GM12878 (cell line): ENCODE data around the gene HLA-DQB1. TPM values are rescaled to one million over a fixed set of nuclear protein-coding genes. Genes with fewer than 3 reads are reported as not detected.

Experiments
- ATAC-seq: fragments of 200-7000 bp; cut with Tn5 transposase; 3 replicates; pipeline ENCODE4 v1.9.1; 2020; ENCODE audit warnings: mild to moderate bottlenecking, moderate library complexity
- BruUV-seq: library from RNA; stranded (reverse); fragments of 400-500 nt; replicated peaks from 2 replicates; lab custom pipeline; 2021; lab: Mats Ljungman, UMichigan
- CTCF ChIA-PET: fragments of 300-600 bp; sonication (Branson Sonifier 250); formaldehyde crosslinking; extraction: SDS; loops from one replicate; lab custom pipeline; 2021; ENCODE audit warnings: inconsistent platforms; lab: Yijun Ruan, JAX
- POLR2A ChIA-PET: fragments of 350-600 bp; formaldehyde crosslinking; extraction: SDS; loops from one replicate; lab custom pipeline; 2021; ENCODE audit warnings: inconsistent platforms; lab: Charles Lee
- RAD21 ChIA-PET: fragments of 300-600 bp; sonication (Branson Sonifier 250); formaldehyde crosslinking; loops from one replicate; lab custom pipeline; 2023; ENCODE audit warnings: antibody characterized with exemption; ENCODE audit not compliant: unreplicated experiment; lab: Charles Lee
- SMC1A ChIA-PET: fragments of 300-600 bp; sonication (Branson Sonifier 250); formaldehyde crosslinking; loops from one replicate; lab custom pipeline; 2023; ENCODE audit not compliant: unreplicated experiment, uncharacterized antibody; lab: Charles Lee
- DNase-seq: peaks from one replicate; pipeline ENCODE4 v3.0.0-alpha.2; 2011; ENCODE audit warnings: low read depth, low spot score
- FAIRE-seq: peaks from 3 replicates; lab custom pipeline; 2011; peaks lifted over from hg19 to GRCh38; lab: Jason Lieb, UNC
- H2AFZ ChIP-seq: 2 replicates; pipeline ENCODE4 v1.6.0; 2011; ENCODE audit warnings: low read depth, low read length, control low read depth; ENCODE audit not compliant: control insufficient read depth
- H3K27ac ChIP-seq: 2 replicates; pipeline ENCODE4 v1.5.1; 2011; ENCODE audit warnings: control low read depth; ENCODE audit not compliant: control insufficient read depth, insufficient read depth
- H3K27me3 ChIP-seq, 2 experiments: replicated peaks in 1 of 2; 2 replicates each; pipeline versions ENCODE4 v1.6.0 to v1.6.1; 2011; ENCODE audit warnings: low read length in 1 of 2; ENCODE audit not compliant: control insufficient read depth in 2 of 2, insufficient read depth in 2 of 2
- H3K36me3 ChIP-seq, 2 experiments: 2 replicates each; pipeline ENCODE4 v1.5.1; 2011; ENCODE audit warnings: low read length in 1 of 2; ENCODE audit not compliant: control insufficient read depth in 2 of 2, insufficient read depth in 2 of 2
- H3K4me1 ChIP-seq: 2 replicates; pipeline ENCODE4 v1.6.1; 2011; ENCODE audit warnings: mild to moderate bottlenecking, low read length, moderate library complexity, mixed read lengths; ENCODE audit not compliant: control insufficient read depth, insufficient read depth
- H3K4me2 ChIP-seq: 2 replicates; pipeline ENCODE4 v1.6.0; 2011; ENCODE audit warnings: control low read depth; ENCODE audit not compliant: control insufficient read depth, insufficient read depth
- H3K4me3 ChIP-seq: fragments of 200-600 bp; sonication (generic); 2 replicates; pipeline ENCODE4 v1.5.1; 2016
- H3K79me2 ChIP-seq: 2 replicates; pipeline ENCODE4 v1.6.0; 2011; ENCODE audit warnings: low read length; ENCODE audit not compliant: control insufficient read depth, insufficient read depth
- H3K9ac ChIP-seq: 2 replicates; pipeline ENCODE4 v1.8.0; 2011; ENCODE audit warnings: low read length, control low read depth, mixed read lengths; ENCODE audit not compliant: control insufficient read depth, insufficient read depth
- H3K9me3 ChIP-seq: replicated peaks from 3 replicates; pipeline ENCODE4 v1.5.1; 2011; ENCODE audit warnings: mild to moderate bottlenecking, low read length; ENCODE audit not compliant: control insufficient read depth, insufficient read depth
- H4K20me1 ChIP-seq: 2 replicates; pipeline ENCODE4 v1.6.0; 2011; ENCODE audit not compliant: control insufficient read depth, insufficient read depth
- HCFC1 ChIP-seq: fragments of 150-350 bp; IDR thresholded peaks from 2 replicates; pipeline ENCODE4 v1.6.1; 2014; ENCODE audit warnings: low read length
- HSF1 ChIP-seq: fragments of 150-350 bp; IDR thresholded peaks from 2 replicates; pipeline ENCODE4 v1.6.1; 2014; ENCODE audit warnings: mild to moderate bottlenecking, low read depth, low read length
- IKZF2 ChIP-seq, 2 experiments: fragments of 450-650 bp; IDR thresholded peaks; 2 replicates each; pipeline ENCODE4 v1.6.1; 2017; ENCODE audit warnings: mild to moderate bottlenecking in 2 of 2, moderate library complexity in 2 of 2
- MLLT1 ChIP-seq: fragments of 450-650 bp; IDR thresholded peaks from 2 replicates; pipeline ENCODE4 v1.6.1; 2016; ENCODE audit warnings: mild to moderate bottlenecking
- POLR2AphosphoS5 ChIP-seq: IDR thresholded peaks from 2 replicates; pipeline ENCODE4 v1.6.1; 2011; ENCODE audit warnings: mild to moderate bottlenecking, low read length, inconsistent platforms
- RUNX3 ChIP-seq: IDR thresholded peaks from 2 replicates; pipeline ENCODE4 v1.6.1; 2012; ENCODE audit warnings: low read length, inconsistent platforms
- SP1 ChIP-seq: IDR thresholded peaks from one replicate; pipeline ENCODE4 v1.6.1; 2011; ENCODE audit warnings: low read depth, low read length
- SUZ12 ChIP-seq: fragments of 200-600 bp; sonication (generic); IDR thresholded peaks from one replicate; pipeline ENCODE4 v1.6.1; 2018; ENCODE audit warnings: antibody characterized with exemption, mild to moderate bottlenecking; ENCODE audit not compliant: unreplicated experiment
- ZBTB4 ChIP-seq: fragments of 450-650 bp; formaldehyde crosslinking; IDR thresholded peaks from 2 replicates; pipeline ENCODE4 v1.4.0; 2022; ENCODE audit warnings: mild to moderate bottlenecking, moderate library complexity
- ZBTB40 ChIP-seq: fragments of 450-650 bp; IDR thresholded peaks from 2 replicates; pipeline ENCODE4 v1.6.1; 2016; ENCODE audit warnings: mild to moderate bottlenecking, moderate library complexity, borderline replicate concordance
- ZNF274 ChIP-seq: IDR thresholded peaks from one replicate; pipeline ENCODE4 v1.8.0; 2011; ENCODE audit not compliant: insufficient read length, insufficient read depth
- ZNF384 ChIP-seq: IDR thresholded peaks from 2 replicates; pipeline ENCODE4 v1.6.1; 2012; ENCODE audit warnings: low read depth, mild to moderate bottlenecking, low read length, improper control_type of control experiment, borderline replicate concordance
- WGBS: methylation state at CpG from one replicate; pipeline ENCODE4 v1.1.6; 2016; ENCODE audit warnings: low lambda C conversion rate; ENCODE audit not compliant: insufficient replicate concordance, insufficient coverage; ENCODE audit errors: missing lambda C conversion rate; 5-methylcytosine and 5-hydroxymethylcytosine counted together
- in situ Hi-C: fragments of 300-500 bp; cut with MboI; formaldehyde crosslinking; loops from 9 replicates; pipeline ENCODE4 v1.14.3; 2018; ENCODE audit warnings: mixed read lengths
- intact Hi-C: fragments of 100-400 bp; cut with micrococcal nuclease; formaldehyde crosslinking; loops from one replicate; pipeline ENCODE4 v1.14.2; 2022; ENCODE audit not compliant: unreplicated experiment
- polyA plus RNA-seq, 11 experiments: library from polyadenylated mRNA; depleted of rRNA in 4 of 11; unstranded in 6 of 11; stranded (reverse) in 5 of 11; fragments of >200 nt; fragmentation: Nextera tagmentation in 4 of 11; fragmentation: Illumina TruSeq in 1 of 11; extraction: Ambion mirVana in 4 of 11; extraction: Trizol in 1 of 11; gene quantifications; 1 replicate in 1 of 11; 2 replicates in 10 of 11; pipeline versions ENCODE4 v1.2.1 to v1.2.3, GENCODE V29; 2011 to 2016; ENCODE audit warnings: inconsistent platforms in 2 of 11, missing spikeins in 2 of 11, low read depth in 1 of 11
- total RNA-seq, 4 experiments: library from RNA; depleted of rRNA in 3 of 4; stranded (reverse); fragments of >200 nt in 3 of 4; fragmentation: Illumina TruSeq in 1 of 4; extraction: Trizol in 1 of 4; gene quantifications; 2 replicates each; pipeline versions ENCODE4 v1.2.1 to v1.2.3, GENCODE V29; 2013 to 2021

HLA-DQB1 gene
- total and polyA plus RNA-seq, 10 of the 15 experiments (the other 5 are each of a cell fraction or from before 2014, with no cell fraction given) = 38.1 to 403 (median 91.4) TPM

GRCh38 chr6:32635526-32636123, 30.8 kb downstream of the HLA-DQB1 start:
- CTCF ChIA-PET = interaction anchor here (0.9 to 1.7 kb wide), 6 partner anchors 13 to 77 kb away, joined by 3 to 12 read pairs (median 3); partner anchors contain the start of gene HLA-DQB1
- TF ChIP-seq POLR2AphosphoS5 = peak; percentile 60
- peak in 1 of 2 experiments; percentile 9; a peak in 1 of 4 replicates for TF ChIP-seq IKZF2 (IDR thresholded peaks at IDR 0.05)
- peak; percentile 17; the same call in 1 of the 2 replicates for TF ChIP-seq MLLT1
- TF ChIP-seq ZNF384 = peak; percentile 39
- TF ChIP-seq HSF1 = no peak
- no peak for TF ChIP-seq SUZ12
- peak; percentile 51 for TF ChIP-seq RUNX3
- no peak for TF ChIP-seq ZNF274
- no peak for TF ChIP-seq ZBTB40
- no peak for TF ChIP-seq HCFC1
- TF ChIP-seq ZBTB4 (CRISPR knock-in tag) = no peak
- TF ChIP-seq SP1 = no peak

More at GRCh38 chr6:32635526-32636123, 30.8 kb downstream of the HLA-DQB1 start:
- ChIA-PET POLR2A (interaction anchor here (0.6 to 10.8 kb wide), 18 partner anchors 12 to 507 kb away, joined by 3 to 168 read pairs (median 4); partner anchors contain the start of genes HLA-DQB1, HLA-DRA and HLA-DRB1), RAD21 (interaction anchor here (0.6 to 9.3 kb wide), 14 partner anchors 13 to 203 kb away, joined by 3 to 102 read pairs (median 5); partner anchors contain the start of genes HLA-DQB1 and HLA-DRA), SMC1A (interaction anchor here (0.6 to 11.4 kb wide), 15 partner anchors 8 to 310 kb away, joined by 3 to 124 read pairs (median 6); partner anchors contain the start of genes HLA-DQB1 and HLA-DRA)
- Histone ChIP-seq H3K9me3 (no peaks in the 10 kb centered on the region), H3K27ac (peak overlapping the region; percentile 95), H2AFZ (no peak overlapping the region), H3K4me1 (peaks cover 8% of the 10 kb centered on the region; the same call in 1 of the 2 replicates), H3K36me3 (no peaks in the 10 kb centered on the region), H4K20me1 (no peaks in the 10 kb centered on the region), H3K27me3 (no peaks in the 10 kb centered on the region), H3K9ac (peak overlapping the region; percentile 2; the same call in 1 of the 2 replicates), H3K4me2 (0 out of 2 replicates have a peak overlapping the region, but pooled peaks have one; percentile 35), H3K4me3 (no peak overlapping the region), H3K79me2 (peaks cover 39% of the 10 kb centered on the region)
- no peak for DNase-seq
- no TSS peak for BruUV-seq
- FAIRE-seq = no peak
- ATAC-seq = peak; percentile 13
- WGBS = 15% methylated on average over 2 of the region's 2 CpGs
- intact Hi-C loops = loop anchor here (2.0 to 5.0 kb wide), 5 partner anchors 13 to 198 kb away; partner anchors contain the start of genes HLA-DRA and HLA-DRB1
- in situ Hi-C loops = loop anchor here (5.0 kb wide), 1 partner anchor 107 kb away; the partner anchor contains the start of gene HLA-DQA2
